GM15510 (cell line): ENCODE data around the gene BCAS4.
A peak's percentile ranks its signal among the peaks of the same experiment; 100 is the strongest.

ENCODE experiments used
- POLR2A ChIP-seq: IDR thresholded peaks from 3 replicates; pipeline ENCODE4 v1.6.1; 2011; ENCODE audit warnings: borderline replicate concordance; ENCODE audit not compliant: insufficient read length; ENCODE audit errors: extremely low read depth

BCAS4 gene

GRCh38 chr20:50772420-50773185 is 22.3 kb upstream of the BCAS4 start:
- TF ChIP-seq POLR2A, result no peak

- no peak for TF ChIP-seq POLR2A
Measured at GRCh38 chr20:50774515-50774914, 20.3 kb upstream of the BCAS4 start.

- TF ChIP-seq POLR2A, result no peak
Measured at GRCh38 chr20:50776122-50776817, 18.6 kb upstream of the BCAS4 start.

GRCh38 chr20:50777373-50777772 is 17.5 kb upstream of the BCAS4 start:
- no peak for TF ChIP-seq POLR2A

- no peak for TF ChIP-seq POLR2A
Measured at GRCh38 chr20:50783390-50783789, 11.5 kb upstream of the BCAS4 start.

- TF ChIP-seq POLR2A, result no peak
Measured at GRCh38 chr20:50783903-50784302, 11.0 kb upstream of the BCAS4 start.

- no peak for TF ChIP-seq POLR2A
Measured at GRCh38 chr20:50784464-50784863, 10.4 kb upstream of the BCAS4 start.

- TF ChIP-seq POLR2A, result no peak
Measured at GRCh38 chr20:50786703-50787102, 8.2 kb upstream of the BCAS4 start.

GRCh38 chr20:50787181-50787580 is 7.7 kb upstream of the BCAS4 start:
- no peak for TF ChIP-seq POLR2A

GRCh38 chr20:50788045-50788991 is 6.5 kb upstream of the BCAS4 start:
- no peak for TF ChIP-seq POLR2A

GRCh38 chr20:50789968-50790650 is 4.8 kb upstream of the BCAS4 start:
- TF ChIP-seq POLR2A, result no peak

GRCh38 chr20:50790651-50791277 is 4.1 kb upstream of the BCAS4 start:
- peak; percentile 85 for TF ChIP-seq POLR2A

- no peak for TF ChIP-seq POLR2A
Measured at GRCh38 chr20:50792708-50793574, 1.9 kb upstream of the BCAS4 start.
